Endodermal cell (in vitro differentiated cells): ENCODE measurements around the gene FAM228A. TPM values are rescaled to one million over a fixed set of nuclear protein-coding genes. Genes with fewer than 3 reads are reported as not detected.

ENCODE experiments used
- DNase-seq: peaks from one replicate; pipeline ENCODE4 v3.0.0-alpha.2; 2017
- H3K27ac ChIP-seq: 2 replicates; pipeline ENCODE4 v1.5.1; 2013; ENCODE audit warnings: mild to moderate bottlenecking, low read depth, low read length, moderate library complexity
- H3K27me3 ChIP-seq: 2 replicates; pipeline ENCODE4 v1.6.1; 2013; ENCODE audit warnings: mild to moderate bottlenecking, low read length, moderate library complexity; ENCODE audit not compliant: insufficient read depth, control insufficient read depth, poor library complexity, severe bottlenecking
- H3K36me3 ChIP-seq: 2 replicates; pipeline ENCODE4 v1.7.0; 2013; ENCODE audit warnings: mild to moderate bottlenecking, low read length, moderate library complexity; ENCODE audit not compliant: control insufficient read depth, insufficient read depth
- H3K4me1 ChIP-seq: one replicate; pipeline ENCODE4 v1.7.0; 2013; ENCODE audit warnings: low read length; ENCODE audit not compliant: control insufficient read depth, insufficient read depth
- H3K4me3 ChIP-seq: 2 replicates; pipeline ENCODE4 v1.5.1; 2013; ENCODE audit warnings: mild to moderate bottlenecking, low read length, moderate library complexity
- H3K9ac ChIP-seq: 2 replicates; pipeline ENCODE4 v1.6.1; 2013; ENCODE audit warnings: mild to moderate bottlenecking, low read length, moderate library complexity; ENCODE audit not compliant: poor library complexity, severe bottlenecking; ENCODE audit errors: extremely low read depth
- H3K9me3 ChIP-seq: 2 replicates; pipeline ENCODE4 v1.6.1; 2013; ENCODE audit warnings: mild to moderate bottlenecking, low read length, moderate library complexity; ENCODE audit not compliant: control insufficient read depth
- H3K27ac Mint-ChIP-seq: 2 replicates; pipeline ENCODE4 v1.8.0; 2020; ENCODE audit warnings: mixed read lengths
- H3K27me3 Mint-ChIP-seq: 2 replicates; pipeline ENCODE4 v1.8.0; 2021; ENCODE audit warnings: mild to moderate bottlenecking, mixed read lengths; ENCODE audit not compliant: insufficient read depth
- H3K36me3 Mint-ChIP-seq: 2 replicates; pipeline ENCODE4 v1.8.0; 2020; ENCODE audit warnings: low read depth, mixed read lengths
- H3K4me1 Mint-ChIP-seq: 2 replicates; pipeline ENCODE4 v1.8.0; 2020; ENCODE audit warnings: mixed read lengths
- H3K4me3 Mint-ChIP-seq: 2 replicates; pipeline ENCODE4 v1.8.0; 2020; ENCODE audit warnings: mild to moderate bottlenecking, moderate library complexity, mixed read lengths
- H3K9me3 Mint-ChIP-seq: 2 replicates; pipeline ENCODE4 v1.8.0; 2020; ENCODE audit warnings: mild to moderate bottlenecking, mixed read lengths
- CTCF ChIP-seq: fragments of 200-600 bp; sonication (generic); conservative IDR thresholded peaks from 2 replicates; pipeline ENCODE4 v1.5.0; 2021; ENCODE audit warnings: antibody characterized with exemption, mild to moderate bottlenecking
- WGBS, 2 experiments: methylation state at CpG; one replicate each; pipeline versions ENCODE4 v1.1.5 to v1.1.7; 2013; ENCODE audit warnings: missing lambda C conversion rate in 2 of 2, mixed read lengths in 1 of 2; ENCODE audit not compliant: insufficient coverage in 1 of 2, insufficient read length in 1 of 2; 5-methylcytosine and 5-hydroxymethylcytosine counted together
- total RNA-seq, 2 donors: library from RNA; stranded (reverse); fragmentation: NEBNext Ultra II Directional in 1 of 2; extraction: Animal tissue kit (Norgen Biotek cat#: 25700) in 1 of 2; gene quantifications; 2 replicates in 1 of 2; 3 replicates in 1 of 2; pipeline ENCODE4 v1.2.1, GENCODE V29; 2021

The FAM228A gene
- total RNA-seq, 2 donors from 2014 or later, result 0.53 TPM; not detected in 1

GRCh38 chr2:24176326-24176725 lies 1.5 kb downstream of the FAM228A start:
- H3K4me3 Mint-ChIP-seq, result no peak overlapping the region
- H3K9me3 Mint-ChIP-seq, result peaks cover 6% of the 10 kb centered on the region
- no peaks in the 10 kb centered on the region for H3K36me3 Mint-ChIP-seq
- H3K27ac ChIP-seq, result no peak overlapping the region
- no peak overlapping the region for H3K27ac Mint-ChIP-seq
- H3K4me1 ChIP-seq, result no peaks in the 10 kb centered on the region
- H3K27me3 Mint-ChIP-seq, result peaks cover 45% of the 10 kb centered on the region
- no peak overlapping the region for H3K4me3 ChIP-seq
- H3K9me3 ChIP-seq, result no peaks in the 10 kb centered on the region
- WGBS, 2 experiments, result 89 to 90% methylated on average over 1 of the region's 1 CpG
- TF ChIP-seq CTCF, result no peak
- H3K4me1 Mint-ChIP-seq, result no peaks in the 10 kb centered on the region
- H3K36me3 ChIP-seq, result no peaks in the 10 kb centered on the region
- H3K27me3 ChIP-seq, result peaks cover 48% of the 10 kb centered on the region
- no peak for DNase-seq
- H3K9ac ChIP-seq, result no peak overlapping the region

DNA sequence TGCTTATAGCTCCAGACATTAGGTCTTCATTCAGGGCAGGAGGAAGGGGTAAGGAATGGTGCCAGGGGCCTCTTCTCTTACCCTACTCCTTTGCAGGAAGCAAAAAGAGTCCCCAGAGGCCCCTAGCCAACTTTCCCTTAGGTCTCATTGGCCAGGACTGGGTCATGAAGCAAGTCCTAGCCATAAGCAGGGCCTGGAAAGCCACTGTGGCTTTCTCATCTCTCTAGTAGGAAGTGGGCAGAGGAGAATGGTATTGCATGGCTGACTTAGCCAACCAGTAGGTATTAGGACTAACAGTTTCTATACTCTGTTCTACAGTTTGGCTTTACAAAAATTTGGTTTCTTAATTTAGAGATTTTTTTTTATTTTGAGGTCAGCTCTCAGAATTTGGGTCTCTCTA lies 4.8 kb downstream of the FAM228A start:
- H3K4me3 ChIP-seq, result no peak overlapping the region
- DNase-seq, result no peak
- Mint-ChIP-seq H3K4me3 (no peak overlapping the region), H3K27ac (no peak overlapping the region), H3K36me3 (no peaks in the 10 kb centered on the region), H3K27me3 (peaks cover 57% of the 10 kb centered on the region), H3K9me3 (no peaks in the 10 kb centered on the region), H3K4me1 (no peaks in the 10 kb centered on the region)
- TF ChIP-seq CTCF, result no peak
- H3K9me3 ChIP-seq, result no peaks in the 10 kb centered on the region
- H3K4me1 ChIP-seq, result no peaks in the 10 kb centered on the region
- H3K27ac ChIP-seq, result no peak overlapping the region
- peaks cover 66% of the 10 kb centered on the region for H3K27me3 ChIP-seq
- no peaks in the 10 kb centered on the region for H3K36me3 ChIP-seq
- no peak overlapping the region for H3K9ac ChIP-seq

DNA sequence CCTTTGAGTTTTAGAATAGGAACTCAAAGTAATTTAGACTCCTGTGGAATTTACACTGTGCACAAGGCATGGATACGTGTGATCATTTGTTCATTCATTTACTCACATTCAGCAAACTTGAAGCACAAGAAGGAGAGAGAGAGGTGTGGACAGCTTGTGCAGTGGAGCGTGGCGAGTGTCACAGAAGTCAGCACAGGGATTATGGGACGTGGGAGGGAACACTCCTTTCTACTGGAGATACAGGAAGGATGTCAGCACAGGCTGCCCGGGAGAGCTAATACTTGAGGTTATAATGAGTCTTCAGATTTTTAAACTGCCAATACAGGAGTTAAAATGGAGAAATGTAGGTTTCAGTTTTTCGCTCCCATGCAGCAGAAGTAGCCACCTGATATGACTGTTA lies 7.0 kb downstream of the FAM228A start:
- WGBS, 2 experiments, result 91 to 92% methylated on average over 5 to 6 of the region's 6 CpGs
- no peak overlapping the region for H3K4me3 Mint-ChIP-seq
- H3K9me3 Mint-ChIP-seq, result peaks cover 4% of the 10 kb centered on the region
- Histone ChIP-seq H3K27me3 (peaks cover 61% of the 10 kb centered on the region), H3K9me3 (peaks cover 7% of the 10 kb centered on the region), H3K36me3 (no peaks in the 10 kb centered on the region), H3K4me3 (no peak overlapping the region), H3K4me1 (no peaks in the 10 kb centered on the region), H3K27ac (no peak overlapping the region), H3K9ac (no peak overlapping the region)
- no peak overlapping the region for H3K27ac Mint-ChIP-seq
- TF ChIP-seq CTCF, result no peak
- H3K36me3 Mint-ChIP-seq, result no peaks in the 10 kb centered on the region
- DNase-seq, result no peak
- H3K27me3 Mint-ChIP-seq, result peaks cover 56% of the 10 kb centered on the region
- no peaks in the 10 kb centered on the region for H3K4me1 Mint-ChIP-seq
